ENCODE results near the gene CALCOCO1. TPM values are rescaled to one million over a fixed set of nuclear protein-coding genes. Genes with fewer than 3 reads are reported as not detected.

Gene CALCOCO1
- total and polyA plus RNA-seq, 2 donors: 85.4 to 280 TPM

GRCh38 chr12:53757101-53757770, 30.0 kb upstream of the CALCOCO1 start:
- WGBS: 15% methylated on average over 17 of the region's 17 CpGs
- no peak for DNase-seq (ENCODE audit: extremely low spot score)
- no peaks in the 10 kb centered on the region for H3K36me3 ChIP-seq (ENCODE audit: insufficient read depth)
- H3K4me1 ChIP-seq (ENCODE audit: insufficient read depth): peaks cover 2% of the 10 kb centered on the region
- H3K4me3 ChIP-seq (ENCODE audit: low read depth, low read length): no peak overlapping the region
- H3K27ac ChIP-seq (ENCODE audit: low read depth): no peak overlapping the region

GRCh38 chr12:53756300-53757100, 29.2 kb upstream of the CALCOCO1 start:
- no peak for DNase-seq (ENCODE audit: extremely low spot score)
- Histone ChIP-seq H3K4me3 (ENCODE audit: low read depth, low read length) (no peak overlapping the region), H3K36me3 (ENCODE audit: insufficient read depth) (no peaks in the 10 kb centered on the region), H3K4me1 (ENCODE audit: insufficient read depth) (peaks cover 2% of the 10 kb centered on the region), H3K27ac (ENCODE audit: low read depth) (no peak overlapping the region)
- 88% methylated on average over 5 of the region's 5 CpGs for WGBS

- Histone ChIP-seq H3K4me1 (ENCODE audit: insufficient read depth) (peaks cover 2% of the 10 kb centered on the region), H3K27ac (ENCODE audit: low read depth) (no peak overlapping the region), H3K36me3 (ENCODE audit: insufficient read depth) (no peaks in the 10 kb centered on the region), H3K4me3 (ENCODE audit: low read depth, low read length) (no peak overlapping the region)
- no peak for DNase-seq (ENCODE audit: extremely low spot score)
- 61% methylated on average over 3 of the region's 3 CpGs for WGBS
Measured at GRCh38 chr12:53755893-53756292, 28.6 kb upstream of the CALCOCO1 start.

- H3K4me1 ChIP-seq (ENCODE audit: insufficient read depth): peaks cover 2% of the 10 kb centered on the region
- no peaks in the 10 kb centered on the region for H3K36me3 ChIP-seq (ENCODE audit: insufficient read depth)
- WGBS: 71% methylated on average over 4 of the region's 4 CpGs
- no peak overlapping the region for H3K4me3 ChIP-seq (ENCODE audit: low read depth, low read length)
- DNase-seq (ENCODE audit: extremely low spot score): no peak
- H3K27ac ChIP-seq (ENCODE audit: low read depth): no peak overlapping the region
Measured at GRCh38 chr12:53755451-53755891, 28.2 kb upstream of the CALCOCO1 start.

GRCh38 chr12:53754633-53755264, 27.5 kb upstream of the CALCOCO1 start:
- H3K4me3 ChIP-seq (ENCODE audit: low read depth, low read length): no peak overlapping the region
- peaks cover 2% of the 10 kb centered on the region for H3K4me1 ChIP-seq (ENCODE audit: insufficient read depth)
- no peaks in the 10 kb centered on the region for H3K36me3 ChIP-seq (ENCODE audit: insufficient read depth)
- 10% methylated on average over 4 of the region's 4 CpGs for WGBS
- H3K27ac ChIP-seq (ENCODE audit: low read depth): no peak overlapping the region
- DNase-seq (ENCODE audit: extremely low spot score): no peak

GRCh38 chr12:53754188-53754585, 26.9 kb upstream of the CALCOCO1 start:
- H3K27ac ChIP-seq (ENCODE audit: low read depth): no peak overlapping the region
- H3K4me3 ChIP-seq (ENCODE audit: low read depth, low read length): no peak overlapping the region
- WGBS: 34% methylated on average over 7 of the region's 7 CpGs
- peaks cover 2% of the 10 kb centered on the region for H3K4me1 ChIP-seq (ENCODE audit: insufficient read depth)
- no peak for DNase-seq (ENCODE audit: extremely low spot score)
- H3K36me3 ChIP-seq (ENCODE audit: insufficient read depth): no peaks in the 10 kb centered on the region

GRCh38 chr12:53752621-53753020, 25.4 kb upstream of the CALCOCO1 start:
- Histone ChIP-seq H3K4me3 (ENCODE audit: low read depth, low read length) (no peak overlapping the region), H3K36me3 (ENCODE audit: insufficient read depth) (no peaks in the 10 kb centered on the region), H3K27ac (ENCODE audit: low read depth) (no peak overlapping the region), H3K4me1 (ENCODE audit: insufficient read depth) (peaks cover 2% of the 10 kb centered on the region)
- 96% methylated on average over 3 of the region's 3 CpGs for WGBS
- no peak for DNase-seq (ENCODE audit: extremely low spot score)

- WGBS: 63% methylated on average over 13 of the region's 13 CpGs
- Histone ChIP-seq H3K27ac (ENCODE audit: low read depth) (no peak overlapping the region), H3K4me3 (ENCODE audit: low read depth, low read length) (no peak overlapping the region), H3K36me3 (ENCODE audit: insufficient read depth) (no peaks in the 10 kb centered on the region), H3K4me1 (ENCODE audit: insufficient read depth) (peaks cover 2% of the 10 kb centered on the region)
- DNase-seq (ENCODE audit: extremely low spot score): no peak
Measured at GRCh38 chr12:53752192-53752601, 24.9 kb upstream of the CALCOCO1 start.

- no peaks in the 10 kb centered on the region for H3K4me1 ChIP-seq (ENCODE audit: insufficient read depth)
- H3K4me3 ChIP-seq (ENCODE audit: low read depth, low read length): peak within 1 kb of the TSS; percentile 45
- no peak for DNase-seq (ENCODE audit: extremely low spot score)
- no peak within 1 kb of the TSS for H3K27ac ChIP-seq (ENCODE audit: low read depth)
- no peaks in the 10 kb centered on the region for H3K36me3 ChIP-seq (ENCODE audit: insufficient read depth)
- WGBS: 4% methylated on average over 76 of the region's 76 CpGs
Measured at GRCh38 chr12:53751336-53752191, 24.3 kb upstream of the CALCOCO1 start, which contains the start of gene CISTR. CISTR (minus strand) TSS chr12:53751979.

- no peak for DNase-seq (ENCODE audit: extremely low spot score)
- peak overlapping the region; percentile 45 for H3K4me3 ChIP-seq (ENCODE audit: low read depth, low read length)
- no peaks in the 10 kb centered on the region for H3K36me3 ChIP-seq (ENCODE audit: insufficient read depth)
- H3K27ac ChIP-seq (ENCODE audit: low read depth): no peak overlapping the region
- WGBS: 4% methylated on average over 36 of the region's 36 CpGs
- no peaks in the 10 kb centered on the region for H3K4me1 ChIP-seq (ENCODE audit: insufficient read depth)
Measured at GRCh38 chr12:53750812-53751335, 23.6 kb upstream of the CALCOCO1 start.

GRCh38 chr12:53749986-53750811, 22.9 kb upstream of the CALCOCO1 start:
- no peak for DNase-seq (ENCODE audit: extremely low spot score)
- 51% methylated on average over 10 of the region's 10 CpGs for WGBS
- H3K27ac ChIP-seq (ENCODE audit: low read depth): no peak overlapping the region
- no peak overlapping the region for H3K4me3 ChIP-seq (ENCODE audit: low read depth, low read length)
- H3K36me3 ChIP-seq (ENCODE audit: insufficient read depth): no peaks in the 10 kb centered on the region
- no peaks in the 10 kb centered on the region for H3K4me1 ChIP-seq (ENCODE audit: insufficient read depth)

- 38% methylated on average over 22 of the region's 22 CpGs for WGBS
- no peak overlapping the region for H3K4me3 ChIP-seq (ENCODE audit: low read depth, low read length)
- H3K4me1 ChIP-seq (ENCODE audit: insufficient read depth): no peaks in the 10 kb centered on the region
Measured at GRCh38 chr12:53748072-53748840, 21.0 kb upstream of the CALCOCO1 start.

More at GRCh38 chr12:53748072-53748840, 21.0 kb upstream of the CALCOCO1 start:
- Histone ChIP-seq H3K36me3 (ENCODE audit: insufficient read depth) (no peaks in the 10 kb centered on the region), H3K27ac (ENCODE audit: low read depth) (no peak overlapping the region)
- no peak for DNase-seq (ENCODE audit: extremely low spot score)

All from urinary bladder (tissue), 4 donors.